ENCODE data around the gene PDCD6IP. TPM values are rescaled to one million over a fixed set of nuclear protein-coding genes. Genes with fewer than 3 reads are reported as not detected.

Gene PDCD6IP
- total and polyA plus RNA-seq, 2 experiments from 2014 or later, result 45.1 to 185 TPM

DNA sequence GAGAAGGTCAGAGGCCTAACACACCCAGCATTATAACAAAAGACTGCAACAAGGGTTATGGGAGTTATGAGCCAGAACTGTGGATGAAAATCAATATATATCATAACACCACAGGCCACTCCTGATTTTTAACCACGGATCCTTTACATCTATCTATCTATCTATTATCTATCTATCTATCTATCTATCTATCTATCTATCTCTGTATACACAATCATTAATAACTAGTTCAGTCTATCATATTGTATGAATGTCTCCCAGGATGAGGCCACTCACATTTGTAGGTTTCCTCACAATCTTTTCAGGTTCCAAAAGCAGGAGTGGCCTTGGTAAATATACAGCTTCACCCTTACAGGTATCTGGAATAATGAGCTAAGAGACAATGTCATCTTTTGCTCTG, 94.2 kb downstream of the PDCD6IP start (continued):
- TF ChIP-seq, protein P1, sequence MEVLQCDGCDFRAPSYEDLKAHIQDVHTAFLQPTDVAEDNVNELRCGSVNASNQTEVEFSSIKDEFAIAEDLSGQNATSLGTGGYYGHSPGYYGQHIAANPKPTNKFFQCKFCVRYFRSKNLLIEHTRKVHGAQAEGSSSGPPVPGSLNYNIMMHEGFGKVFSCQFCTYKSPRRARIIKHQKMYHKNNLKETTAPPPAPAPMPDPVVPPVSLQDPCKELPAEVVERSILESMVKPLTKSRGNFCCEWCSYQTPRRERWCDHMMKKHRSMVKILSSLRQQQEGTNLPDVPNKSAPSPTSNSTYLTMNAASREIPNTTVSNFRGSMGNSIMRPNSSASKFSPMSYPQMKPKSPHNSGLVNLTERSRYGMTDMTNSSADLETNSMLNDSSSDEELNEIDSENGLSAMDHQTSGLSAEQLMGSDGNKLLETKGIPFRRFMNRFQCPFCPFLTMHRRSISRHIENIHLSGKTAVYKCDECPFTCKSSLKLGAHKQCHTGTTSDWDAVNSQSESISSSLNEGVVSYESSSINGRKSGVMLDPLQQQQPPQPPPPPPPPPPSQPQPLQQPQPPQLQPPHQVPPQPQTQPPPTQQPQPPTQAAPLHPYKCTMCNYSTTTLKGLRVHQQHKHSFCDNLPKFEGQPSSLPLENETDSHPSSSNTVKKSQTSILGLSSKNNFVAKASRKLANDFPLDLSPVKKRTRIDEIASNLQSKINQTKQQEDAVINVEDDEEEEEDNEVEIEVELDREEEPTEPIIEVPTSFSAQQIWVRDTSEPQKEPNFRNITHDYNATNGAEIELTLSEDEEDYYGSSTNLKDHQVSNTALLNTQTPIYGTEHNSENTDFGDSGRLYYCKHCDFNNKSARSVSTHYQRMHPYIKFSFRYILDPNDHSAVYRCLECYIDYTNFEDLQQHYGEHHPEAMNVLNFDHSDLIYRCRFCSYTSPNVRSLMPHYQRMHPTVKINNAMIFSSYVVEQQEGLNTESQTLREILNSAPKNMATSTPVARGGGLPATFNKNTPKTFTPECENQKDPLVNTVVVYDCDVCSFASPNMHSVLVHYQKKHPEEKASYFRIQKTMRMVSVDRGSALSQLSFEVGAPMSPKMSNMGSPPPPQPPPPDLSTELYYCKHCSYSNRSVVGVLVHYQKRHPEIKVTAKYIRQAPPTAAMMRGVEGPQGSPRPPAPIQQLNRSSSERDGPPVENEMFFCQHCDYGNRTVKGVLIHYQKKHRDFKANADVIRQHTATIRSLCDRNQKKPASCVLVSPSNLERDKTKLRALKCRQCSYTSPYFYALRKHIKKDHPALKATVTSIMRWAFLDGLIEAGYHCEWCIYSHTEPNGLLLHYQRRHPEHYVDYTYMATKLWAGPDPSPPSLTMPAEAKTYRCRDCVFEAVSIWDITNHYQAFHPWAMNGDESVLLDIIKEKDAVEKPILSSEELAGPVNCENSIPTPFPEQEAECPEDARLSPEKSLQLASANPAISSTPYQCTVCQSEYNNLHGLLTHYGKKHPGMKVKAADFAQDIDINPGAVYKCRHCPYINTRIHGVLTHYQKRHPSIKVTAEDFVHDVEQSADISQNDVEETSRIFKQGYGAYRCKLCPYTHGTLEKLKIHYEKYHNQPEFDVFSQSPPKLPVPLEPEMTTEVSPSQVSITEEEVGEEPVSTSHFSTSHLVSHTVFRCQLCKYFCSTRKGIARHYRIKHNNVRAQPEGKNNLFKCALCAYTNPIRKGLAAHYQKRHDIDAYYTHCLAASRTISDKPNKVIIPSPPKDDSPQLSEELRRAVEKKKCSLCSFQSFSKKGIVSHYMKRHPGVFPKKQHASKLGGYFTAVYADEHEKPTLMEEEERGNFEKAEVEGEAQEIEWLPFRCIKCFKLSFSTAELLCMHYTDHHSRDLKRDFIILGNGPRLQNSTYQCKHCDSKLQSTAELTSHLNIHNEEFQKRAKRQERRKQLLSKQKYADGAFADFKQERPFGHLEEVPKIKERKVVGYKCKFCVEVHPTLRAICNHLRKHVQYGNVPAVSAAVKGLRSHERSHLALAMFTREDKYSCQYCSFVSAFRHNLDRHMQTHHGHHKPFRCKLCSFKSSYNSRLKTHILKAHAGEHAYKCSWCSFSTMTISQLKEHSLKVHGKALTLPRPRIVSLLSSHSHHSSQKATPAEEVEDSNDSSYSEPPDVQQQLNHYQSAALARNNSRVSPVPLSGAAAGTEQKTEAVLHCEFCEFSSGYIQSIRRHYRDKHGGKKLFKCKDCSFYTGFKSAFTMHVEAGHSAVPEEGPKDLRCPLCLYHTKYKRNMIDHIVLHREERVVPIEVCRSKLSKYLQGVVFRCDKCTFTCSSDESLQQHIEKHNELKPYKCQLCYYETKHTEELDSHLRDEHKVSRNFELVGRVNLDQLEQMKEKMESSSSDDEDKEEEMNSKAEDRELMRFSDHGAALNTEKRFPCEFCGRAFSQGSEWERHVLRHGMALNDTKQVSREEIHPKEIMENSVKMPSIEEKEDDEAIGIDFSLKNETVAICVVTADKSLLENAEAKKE (CRISPR knock-in tag; IDR thresholded peaks at IDR 0.05), result no peak
- TF ChIP-seq EZH2 (IDR thresholded peaks at IDR 0.05; ENCODE audit: low read depth, unreplicated experiment) (no peak), ZNF114 (CRISPR knock-in tag; IDR thresholded peaks at IDR 0.05) (no peak), JUNB (IDR thresholded peaks at IDR 0.05; ENCODE audit: unreplicated experiment) (no peak), STAT1 (IDR thresholded peaks at IDR 0.05; ENCODE audit: unreplicated experiment) (no peak), CREB1 (CRISPR knock-in tag; IDR thresholded peaks at IDR 0.05; ENCODE audit: low read depth) (no peak)
- TF ChIP-seq, protein P2, sequence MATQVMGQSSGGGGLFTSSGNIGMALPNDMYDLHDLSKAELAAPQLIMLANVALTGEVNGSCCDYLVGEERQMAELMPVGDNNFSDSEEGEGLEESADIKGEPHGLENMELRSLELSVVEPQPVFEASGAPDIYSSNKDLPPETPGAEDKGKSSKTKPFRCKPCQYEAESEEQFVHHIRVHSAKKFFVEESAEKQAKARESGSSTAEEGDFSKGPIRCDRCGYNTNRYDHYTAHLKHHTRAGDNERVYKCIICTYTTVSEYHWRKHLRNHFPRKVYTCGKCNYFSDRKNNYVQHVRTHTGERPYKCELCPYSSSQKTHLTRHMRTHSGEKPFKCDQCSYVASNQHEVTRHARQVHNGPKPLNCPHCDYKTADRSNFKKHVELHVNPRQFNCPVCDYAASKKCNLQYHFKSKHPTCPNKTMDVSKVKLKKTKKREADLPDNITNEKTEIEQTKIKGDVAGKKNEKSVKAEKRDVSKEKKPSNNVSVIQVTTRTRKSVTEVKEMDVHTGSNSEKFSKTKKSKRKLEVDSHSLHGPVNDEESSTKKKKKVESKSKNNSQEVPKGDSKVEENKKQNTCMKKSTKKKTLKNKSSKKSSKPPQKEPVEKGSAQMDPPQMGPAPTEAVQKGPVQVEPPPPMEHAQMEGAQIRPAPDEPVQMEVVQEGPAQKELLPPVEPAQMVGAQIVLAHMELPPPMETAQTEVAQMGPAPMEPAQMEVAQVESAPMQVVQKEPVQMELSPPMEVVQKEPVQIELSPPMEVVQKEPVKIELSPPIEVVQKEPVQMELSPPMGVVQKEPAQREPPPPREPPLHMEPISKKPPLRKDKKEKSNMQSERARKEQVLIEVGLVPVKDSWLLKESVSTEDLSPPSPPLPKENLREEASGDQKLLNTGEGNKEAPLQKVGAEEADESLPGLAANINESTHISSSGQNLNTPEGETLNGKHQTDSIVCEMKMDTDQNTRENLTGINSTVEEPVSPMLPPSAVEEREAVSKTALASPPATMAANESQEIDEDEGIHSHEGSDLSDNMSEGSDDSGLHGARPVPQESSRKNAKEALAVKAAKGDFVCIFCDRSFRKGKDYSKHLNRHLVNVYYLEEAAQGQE (IDR thresholded peaks at IDR 0.05; ENCODE audit: unreplicated experiment), result no peak
- TF ChIP-seq, protein P3, sequence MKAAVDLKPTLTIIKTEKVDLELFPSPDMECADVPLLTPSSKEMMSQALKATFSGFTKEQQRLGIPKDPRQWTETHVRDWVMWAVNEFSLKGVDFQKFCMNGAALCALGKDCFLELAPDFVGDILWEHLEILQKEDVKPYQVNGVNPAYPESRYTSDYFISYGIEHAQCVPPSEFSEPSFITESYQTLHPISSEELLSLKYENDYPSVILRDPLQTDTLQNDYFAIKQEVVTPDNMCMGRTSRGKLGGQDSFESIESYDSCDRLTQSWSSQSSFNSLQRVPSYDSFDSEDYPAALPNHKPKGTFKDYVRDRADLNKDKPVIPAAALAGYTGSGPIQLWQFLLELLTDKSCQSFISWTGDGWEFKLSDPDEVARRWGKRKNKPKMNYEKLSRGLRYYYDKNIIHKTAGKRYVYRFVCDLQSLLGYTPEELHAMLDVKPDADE (IDR thresholded peaks at IDR 0.05), result no peak
